CD14-positive monocyte (primary cell): Measurements from ENCODE around the gene HEATR1. TPM values are rescaled to one million over a fixed set of nuclear protein-coding genes. Genes with fewer than 3 reads are reported as not detected.

Experiments
- DNase-seq, 3 donors: peaks; one replicate each; pipeline ENCODE4 v3.0.0-alpha.2; 2011 to 2022
- H2AFZ ChIP-seq: 2 replicates; pipeline ENCODE4 v1.6.0; 2012; ENCODE audit warnings: mild to moderate bottlenecking, low read depth, low read length, inconsistent platforms; ENCODE audit not compliant: insufficient read depth, poor library complexity, severe bottlenecking
- H3K27ac ChIP-seq, 2 donors: 1 replicate in 1 of 2; 2 replicates in 1 of 2; pipeline ENCODE4 v1.5.1; 2012 to 2013; ENCODE audit warnings: low read length in 2 of 2, control low read depth in 1 of 2, inconsistent platforms in 1 of 2, low read depth in 1 of 2, mild to moderate bottlenecking in 1 of 2
- H3K27me3 ChIP-seq, 2 donors: one replicate each; pipeline versions ENCODE4 v1.6.0 to v1.6.1; 2011 to 2013; ENCODE audit warnings: low read length in 2 of 2; ENCODE audit not compliant: control insufficient read depth in 2 of 2, insufficient read depth in 2 of 2
- H3K36me3 ChIP-seq, 2 donors: replicated peaks in 1 of 2; 1 replicate in 1 of 2; 2 replicates in 1 of 2; pipeline versions ENCODE4 v1.5.1 to v1.6.1; 2012 to 2013; ENCODE audit warnings: low read length in 2 of 2, control low read depth in 1 of 2, inconsistent platforms in 1 of 2, mild to moderate bottlenecking in 1 of 2; ENCODE audit not compliant: insufficient read depth in 2 of 2, control insufficient read depth in 1 of 2
- H3K4me1 ChIP-seq, 2 donors: 1 replicate in 1 of 2; 2 replicates in 1 of 2; pipeline versions ENCODE4 v1.5.1 to v1.6.1; 2012 to 2013; ENCODE audit warnings: low read length in 2 of 2, control low read depth in 1 of 2, inconsistent platforms in 1 of 2, mild to moderate bottlenecking in 1 of 2, moderate library complexity in 1 of 2; ENCODE audit not compliant: insufficient read depth in 2 of 2, control insufficient read depth in 1 of 2
- H3K4me2 ChIP-seq: replicated peaks from 2 replicates; pipeline ENCODE3; 2012; ENCODE audit warnings: low read length, moderate library complexity, mild to moderate bottlenecking; ENCODE audit not compliant: poor library complexity, severe bottlenecking; ENCODE audit errors: extremely low read depth
- H3K4me3 ChIP-seq, 3 experiments: fragments of 200-600 bp in 1 of 3; sonication (generic) in 1 of 3; replicated peaks in 1 of 3; 1 replicate in 2 of 3; 2 replicates in 1 of 3; pipeline ENCODE4 v1.5.1; 2011 to 2013; ENCODE audit warnings: low read length in 3 of 3, mild to moderate bottlenecking in 3 of 3, control low read depth in 2 of 3, low read depth in 2 of 3, inconsistent platforms in 1 of 3, moderate library complexity in 1 of 3
- H3K79me2 ChIP-seq: 2 replicates; pipeline ENCODE4 v1.6.0; 2012; ENCODE audit warnings: mild to moderate bottlenecking, control low read depth, inconsistent platforms, low read length, moderate library complexity; ENCODE audit not compliant: insufficient read depth
- H3K9ac ChIP-seq: 2 replicates; pipeline ENCODE4 v1.6.0; 2017; ENCODE audit warnings: low read length, mild to moderate bottlenecking; ENCODE audit not compliant: insufficient read depth, poor library complexity, severe bottlenecking
- H3K9me3 ChIP-seq, 2 donors: replicated peaks in 1 of 2; 1 replicate in 1 of 2; 2 replicates in 1 of 2; pipeline versions ENCODE4 v1.5.1 to v1.6.1; 2012 to 2013; ENCODE audit warnings: low read length in 2 of 2, control low read depth in 1 of 2; ENCODE audit not compliant: control insufficient read depth in 1 of 2, insufficient read depth in 1 of 2
- H4K20me1 ChIP-seq: 2 replicates; pipeline ENCODE4 v1.6.0; 2012; ENCODE audit warnings: mild to moderate bottlenecking, low read length, control low read depth, moderate library complexity; ENCODE audit not compliant: insufficient read depth
- H3K27ac Mint-ChIP-seq, 7 donors: one replicate each; pipeline ENCODE4 v1.8.0; 2020; ENCODE audit warnings: mild to moderate bottlenecking in 7 of 7, mixed read lengths in 7 of 7, moderate library complexity in 6 of 7, inconsistent platforms in 2 of 7
- H3K27me3 Mint-ChIP-seq, 3 donors: one replicate each; pipeline ENCODE4 v1.8.0; 2021 to 2022; ENCODE audit warnings: low read depth in 3 of 3, mild to moderate bottlenecking in 3 of 3, mixed read lengths in 3 of 3, moderate library complexity in 3 of 3, inconsistent platforms in 1 of 3
- H3K36me3 Mint-ChIP-seq, 2 donors: one replicate each; pipeline ENCODE4 v1.8.0; 2020; ENCODE audit warnings: mixed read lengths in 2 of 2, inconsistent platforms in 1 of 2, mild to moderate bottlenecking in 1 of 2
- H3K4me1 Mint-ChIP-seq: one replicate; pipeline ENCODE4 v1.8.0; 2020; ENCODE audit warnings: mild to moderate bottlenecking, mixed read lengths
- H3K4me3 Mint-ChIP-seq, 2 donors: one replicate each; pipeline ENCODE4 v1.8.0; 2020; ENCODE audit warnings: mild to moderate bottlenecking in 2 of 2, mixed read lengths in 2 of 2, moderate library complexity in 1 of 2
- H3K9me3 Mint-ChIP-seq, 7 donors: one replicate each; pipeline ENCODE4 v1.8.0; 2020 to 2022; ENCODE audit warnings: mixed read lengths in 7 of 7, mild to moderate bottlenecking in 6 of 7, moderate library complexity in 6 of 7, inconsistent platforms in 2 of 7
- CTCF ChIP-seq: fragments of 200-600 bp; IDR thresholded peaks from one replicate; pipeline ENCODE4 v1.8.0; 2022; ENCODE audit warnings: antibody characterized with exemption, mild to moderate bottlenecking
- WGBS: methylation state at CpG from one replicate; pipeline ENCODE4 v1.1.5; 2013; ENCODE audit warnings: missing lambda C conversion rate; ENCODE audit not compliant: insufficient coverage; 5-methylcytosine and 5-hydroxymethylcytosine counted together
- intact Hi-C, 2 donors: fragments of 100-400 bp; cut with micrococcal nuclease; formaldehyde crosslinking; loops; one replicate each; pipeline versions ENCODE4 v1.15.0 to v1.15.1; 2023
- polyA plus RNA-seq, 3 donors: library from polyadenylated mRNA; depleted of rRNA in 1 of 3; unstranded in 2 of 3; stranded (reverse) in 1 of 3; fragments of 300-500 nt in 2 of 3; fragments of >200 nt in 1 of 3; fragmentation: Illumina TruSeq in 2 of 3; gene quantifications; 1 replicate in 2 of 3; 2 replicates in 1 of 3; pipeline ENCODE4 v1.2.3, GENCODE V29; 2012 to 2021

The HEATR1 gene
- polyA plus RNA-seq, 3 donors = 2.8 to 4.2 (median 3.7) TPM

- Histone ChIP-seq H3K4me2 (no peak overlapping the region), H3K27ac (no peak overlapping the region), H3K9me3 (no peaks in the 10 kb centered on the region), H3K36me3 (no peaks in the 10 kb centered on the region), H3K27me3 (no peaks in the 10 kb centered on the region), H3K9ac (no peak overlapping the region), H2AFZ (no peak overlapping the region), H3K4me3 (no peak overlapping the region), H4K20me1 (no peaks in the 10 kb centered on the region), H3K79me2 (no peaks in the 10 kb centered on the region), H3K4me1 (no peaks in the 10 kb centered on the region)
- Mint-ChIP-seq H3K4me3 (no peak overlapping the region), H3K4me1 (no peaks in the 10 kb centered on the region), H3K9me3 (no peaks in the 10 kb centered on the region), H3K27me3 (peaks cover 0 to 7% (median 4%) of the 10 kb centered on the region in 3 donors), H3K27ac (no peak overlapping the region), H3K36me3 (no peaks in the 10 kb centered on the region)
- 90% methylated on average over 5 of the region's 8 CpGs for WGBS
- intact Hi-C loops = no loop called here
- no peak for DNase-seq
- no peak for TF ChIP-seq CTCF
Observed at GRCh38 chr1:236509647-236510401, 94.5 kb downstream of the HEATR1 start.

DNA sequence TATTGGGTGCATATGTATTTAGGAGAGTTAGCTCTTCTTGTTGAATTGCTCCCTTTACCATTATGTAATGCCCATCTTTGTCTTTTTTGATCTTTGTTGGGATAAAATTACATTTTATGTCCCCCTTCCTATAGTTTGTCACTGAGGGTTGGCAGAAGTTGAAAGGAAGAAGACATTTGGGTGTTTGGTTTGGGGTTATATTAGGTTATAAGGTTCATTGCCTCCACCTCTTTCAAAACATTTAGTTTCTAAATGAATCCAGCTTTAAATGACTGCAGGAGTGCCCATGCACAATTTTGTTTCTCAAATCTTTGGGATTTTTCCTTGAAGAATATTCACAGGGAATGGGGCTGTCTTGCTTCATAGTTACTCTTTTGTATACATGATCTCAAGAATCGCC is 95.1 kb downstream of the HEATR1 start:
- H4K20me1 ChIP-seq = no peaks in the 10 kb centered on the region
- no peaks in the 10 kb centered on the region for H3K27me3 ChIP-seq
- WGBS = no CpG with 5 or more reads among the region's 1 CpG
- H3K9ac ChIP-seq = no peak overlapping the region
- H3K27me3 Mint-ChIP-seq = peaks cover 0 to 7% (median 4%) of the 10 kb centered on the region in 3 donors
- H3K4me2 ChIP-seq = no peak overlapping the region
- H3K27ac ChIP-seq = no peak overlapping the region
- H3K9me3 ChIP-seq = no peaks in the 10 kb centered on the region
- no peaks in the 10 kb centered on the region for H3K4me1 ChIP-seq
- no peaks in the 10 kb centered on the region for H3K36me3 Mint-ChIP-seq
- intact Hi-C loops = no loop called here
- H3K36me3 ChIP-seq = no peaks in the 10 kb centered on the region
- DNase-seq = no peak
- H3K4me1 Mint-ChIP-seq = no peaks in the 10 kb centered on the region
- H3K27ac Mint-ChIP-seq = no peak overlapping the region
- no peaks in the 10 kb centered on the region for H3K79me2 ChIP-seq
- TF ChIP-seq CTCF = no peak
- H2AFZ ChIP-seq = no peak overlapping the region
- no peak overlapping the region for H3K4me3 ChIP-seq
- H3K9me3 Mint-ChIP-seq = no peaks in the 10 kb centered on the region
- H3K4me3 Mint-ChIP-seq = no peak overlapping the region
